NCI-H1048 (cell line): Measurements from ENCODE around the gene SPATA31D1.

Experiments
- DNase-seq: peaks from one replicate; lab custom pipeline; 2025; lab: John Stamatoyannopoulos, UW

Gene SPATA31D1

GRCh38 chr9:82022121-82022520 is 33.5 kb downstream of the SPATA31D1 start:
- DNase-seq: no peak

GRCh38 chr9:82024908-82025307 is 36.3 kb downstream of the SPATA31D1 start:
- DNase-seq: no peak

- peak; percentile 48 for DNase-seq
Observed at GRCh38 chr9:82031538-82032280, 43.1 kb downstream of the SPATA31D1 start.

- no peak for DNase-seq
Observed at GRCh38 chr9:82034956-82035731, 46.6 kb downstream of the SPATA31D1 start.

GRCh38 chr9:82036086-82036485 is 47.5 kb downstream of the SPATA31D1 start:
- DNase-seq: no peak

- DNase-seq: no peak
Observed at GRCh38 chr9:82037126-82037525, 48.6 kb downstream of the SPATA31D1 start.

- no peak for DNase-seq
Observed at GRCh38 chr9:82038897-82039296, 50.3 kb downstream of the SPATA31D1 start.
